MCF 10A (cell line): ENCODE measurements around the gene EVX1. TPM values are rescaled to one million over a fixed set of nuclear protein-coding genes. Genes with fewer than 3 reads are reported as not detected.

Experiments used
- BruUV-seq: library from RNA; stranded (reverse); fragments of 400-500 nt; replicated peaks from 2 replicates; lab custom pipeline; 2021; lab: Mats Ljungman, UMichigan
- CTCF ChIA-PET: fragments of 300-600 bp; sonication (Branson Sonifier 250); formaldehyde crosslinking; extraction: SDS; loops from one replicate; lab custom pipeline; 2021; ENCODE audit warnings: antibody characterized with exemption, inconsistent platforms; lab: Yijun Ruan, JAX
- POLR2A ChIA-PET: fragments of 300-600, 350-650 bp; sonication (Branson Sonifier 250); formaldehyde crosslinking; extraction: SDS; loops from one replicate; lab custom pipeline; 2020; ENCODE audit warnings: antibody characterized with exemption, inconsistent platforms; lab: Yijun Ruan, JAX
- DNase-seq: peaks from one replicate; pipeline ENCODE4 v3.0.0-alpha.2; 2018; ENCODE audit not compliant: unreplicated experiment
- H3K27ac Mint-ChIP-seq: one replicate; pipeline ENCODE4 v1.8.0; 2022; ENCODE audit warnings: mild to moderate bottlenecking, low read depth, mixed read lengths; ENCODE audit not compliant: unreplicated experiment
- H3K27me3 Mint-ChIP-seq: one replicate; pipeline ENCODE4 v1.8.0; 2022; ENCODE audit warnings: mixed read lengths; ENCODE audit not compliant: insufficient read depth, unreplicated experiment
- H3K36me3 Mint-ChIP-seq: one replicate; pipeline ENCODE4 v1.8.0; 2022; ENCODE audit warnings: mild to moderate bottlenecking, moderate library complexity, mixed read lengths; ENCODE audit not compliant: insufficient read depth, unreplicated experiment
- H3K4me1 Mint-ChIP-seq: one replicate; pipeline ENCODE4 v1.8.0; 2022; ENCODE audit warnings: mixed read lengths; ENCODE audit not compliant: insufficient read depth, unreplicated experiment
- H3K4me3 Mint-ChIP-seq: one replicate; pipeline ENCODE4 v1.8.0; 2022; ENCODE audit warnings: mild to moderate bottlenecking, moderate library complexity, mixed read lengths; ENCODE audit not compliant: unreplicated experiment
- H3K9me3 Mint-ChIP-seq: one replicate; pipeline ENCODE4 v1.8.0; 2022; ENCODE audit warnings: mixed read lengths; ENCODE audit not compliant: unreplicated experiment
- intact Hi-C: fragments of 100-400 bp; cut with micrococcal nuclease; formaldehyde crosslinking; loops from 2 replicates; pipeline ENCODE4 v1.14.1; 2022
- total RNA-seq: library from RNA; stranded (reverse); gene quantifications from 2 replicates; pipeline ENCODE4 v1.2.3, GENCODE V29; 2022
- TF ChIP-seq, protein P1 (sequence below): fragments of 200-600 bp; IDR thresholded peaks from one replicate; pipeline ENCODE4 v1.8.0; 2022; ENCODE audit warnings: antibody characterized with exemption, mild to moderate bottlenecking; ENCODE audit not compliant: unreplicated experiment

EVX1 gene
- total RNA-seq, 1 experiment from 2014 or later = not detected

- no peak for DNase-seq
- intact Hi-C loops = no loop called here
- no TSS peak for BruUV-seq
- Mint-ChIP-seq H3K9me3 (no peaks in the 10 kb centered on the region), H3K36me3 (peaks cover 5% of the 10 kb centered on the region), H3K4me1 (peaks cover 19% of the 10 kb centered on the region), H3K27me3 (peaks cover 39% of the 10 kb centered on the region), H3K4me3 (peak overlapping the region; percentile 47), H3K27ac (no peak overlapping the region)
- ChIA-PET POLR2A (interaction anchor here (0.7 to 1.8 kb wide), 2 partner anchors 8 to 329 kb away, joined by 3 to 7 read pairs; no protein-coding TSS in a partner anchor), CTCF (interaction anchor here (0.6 to 1.0 kb wide), 2 partner anchors 10 to 1694 kb away, joined by 3 read pairs; no protein-coding TSS in a partner anchor)
- TF ChIP-seq, protein P1, sequence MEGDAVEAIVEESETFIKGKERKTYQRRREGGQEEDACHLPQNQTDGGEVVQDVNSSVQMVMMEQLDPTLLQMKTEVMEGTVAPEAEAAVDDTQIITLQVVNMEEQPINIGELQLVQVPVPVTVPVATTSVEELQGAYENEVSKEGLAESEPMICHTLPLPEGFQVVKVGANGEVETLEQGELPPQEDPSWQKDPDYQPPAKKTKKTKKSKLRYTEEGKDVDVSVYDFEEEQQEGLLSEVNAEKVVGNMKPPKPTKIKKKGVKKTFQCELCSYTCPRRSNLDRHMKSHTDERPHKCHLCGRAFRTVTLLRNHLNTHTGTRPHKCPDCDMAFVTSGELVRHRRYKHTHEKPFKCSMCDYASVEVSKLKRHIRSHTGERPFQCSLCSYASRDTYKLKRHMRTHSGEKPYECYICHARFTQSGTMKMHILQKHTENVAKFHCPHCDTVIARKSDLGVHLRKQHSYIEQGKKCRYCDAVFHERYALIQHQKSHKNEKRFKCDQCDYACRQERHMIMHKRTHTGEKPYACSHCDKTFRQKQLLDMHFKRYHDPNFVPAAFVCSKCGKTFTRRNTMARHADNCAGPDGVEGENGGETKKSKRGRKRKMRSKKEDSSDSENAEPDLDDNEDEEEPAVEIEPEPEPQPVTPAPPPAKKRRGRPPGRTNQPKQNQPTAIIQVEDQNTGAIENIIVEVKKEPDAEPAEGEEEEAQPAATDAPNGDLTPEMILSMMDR = no peak
Observed at GRCh38 chr7:27245798-27246691, 3.4 kb downstream of the EVX1 start.

DNA sequence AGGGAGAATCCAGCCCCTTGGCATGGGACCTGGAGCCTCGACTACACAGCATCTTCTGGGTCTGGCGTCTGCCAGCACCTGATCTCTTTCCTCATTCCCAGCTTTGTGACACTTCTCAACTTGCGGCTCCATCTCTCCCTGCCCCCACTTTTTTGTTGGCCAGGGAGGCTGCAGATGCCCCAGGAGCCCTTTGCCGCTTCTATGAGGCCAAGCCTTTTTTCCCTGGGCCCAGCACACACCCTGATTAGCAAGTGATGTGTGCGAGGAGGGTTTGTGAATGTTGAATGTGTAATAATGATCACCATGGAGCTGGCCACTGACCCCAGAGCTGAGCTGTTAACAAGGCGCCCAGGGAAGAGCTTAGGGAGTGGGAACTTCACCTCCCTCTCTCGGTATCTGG lies 4.4 kb downstream of the EVX1 start:
- no peak overlapping the region for H3K4me3 Mint-ChIP-seq
- H3K27ac Mint-ChIP-seq = no peak overlapping the region
- BruUV-seq = no TSS peak
- no peaks in the 10 kb centered on the region for H3K36me3 Mint-ChIP-seq
- DNase-seq = no peak
- peaks cover 29% of the 10 kb centered on the region for H3K27me3 Mint-ChIP-seq
- TF ChIP-seq, protein P1 = no peak
- intact Hi-C loops = no loop called here
- CTCF ChIA-PET = no interaction called here
- POLR2A ChIA-PET = interaction anchor here (0.7 to 1.8 kb wide), 3 partner anchors 9 to 73 kb away, joined by 3 to 7 read pairs (median 4); no protein-coding TSS in a partner anchor
- H3K9me3 Mint-ChIP-seq = no peaks in the 10 kb centered on the region
- peaks cover 19% of the 10 kb centered on the region for H3K4me1 Mint-ChIP-seq

DNA sequence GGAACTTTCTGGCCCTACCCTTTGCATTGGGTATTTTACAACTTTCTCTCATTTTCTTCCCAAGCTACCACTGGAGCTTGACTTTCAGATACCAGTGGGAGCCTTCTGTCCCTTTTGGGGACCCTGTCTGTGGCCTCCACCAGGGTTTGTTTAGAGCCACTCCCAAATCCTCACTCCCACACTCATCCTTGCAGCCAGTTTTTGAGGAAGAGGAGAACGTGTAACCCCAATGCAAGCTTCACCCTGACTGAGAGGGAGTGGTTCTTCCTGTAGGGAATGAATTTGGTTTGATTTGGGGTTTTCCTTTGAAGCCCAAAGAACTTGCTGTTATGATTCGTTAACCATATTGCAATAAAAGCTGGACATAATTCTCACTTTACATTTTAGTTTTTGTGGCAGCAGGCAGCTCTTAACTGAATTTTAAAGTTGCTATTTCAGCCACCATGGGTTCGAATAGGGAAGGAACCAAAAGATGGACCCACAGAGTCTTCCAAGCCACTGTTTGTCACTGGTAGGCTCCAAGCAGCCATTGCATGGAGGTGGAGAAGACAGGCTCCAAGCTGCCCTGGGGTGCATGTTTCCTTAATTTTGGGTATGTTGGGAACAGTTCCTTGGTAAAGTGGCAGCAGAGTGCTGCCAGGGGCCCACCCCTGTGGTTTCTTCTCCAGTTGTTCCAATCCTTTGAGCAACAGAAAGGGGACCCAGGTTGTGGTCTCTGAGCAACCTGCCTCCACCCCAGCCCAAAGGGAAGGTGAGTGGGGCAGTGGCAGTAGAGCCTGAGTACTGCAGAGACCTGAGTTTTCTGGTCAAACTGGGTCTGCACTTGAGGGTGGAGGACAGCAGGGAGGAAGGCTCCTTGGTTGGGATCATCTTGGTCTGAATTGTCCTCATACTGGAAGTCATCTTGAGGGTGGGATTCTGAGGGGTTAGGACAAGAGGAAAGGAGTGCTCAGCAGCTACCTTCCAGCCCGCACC lies 5.1 kb downstream of the EVX1 start:
- intact Hi-C loops = no loop called here
- no peaks in the 10 kb centered on the region for H3K36me3 Mint-ChIP-seq
- H3K4me3 Mint-ChIP-seq = no peak overlapping the region
- no TSS peak for BruUV-seq
- POLR2A ChIA-PET = interaction anchor here (0.7 to 1.8 kb wide), 3 partner anchors 10 to 72 kb away, joined by 3 to 7 read pairs (median 4); no protein-coding TSS in a partner anchor
- TF ChIP-seq, protein P1 = no peak
- CTCF ChIA-PET = interaction anchor here (0.7 to 2.0 kb wide), 2 partner anchors 327 to 350 kb away, joined by 3 to 5 read pairs; no protein-coding TSS in a partner anchor
- peaks cover 22% of the 10 kb centered on the region for H3K27me3 Mint-ChIP-seq
- no peak for DNase-seq
- H3K27ac Mint-ChIP-seq = no peak overlapping the region
- H3K4me1 Mint-ChIP-seq = peaks cover 19% of the 10 kb centered on the region
- H3K9me3 Mint-ChIP-seq = no peaks in the 10 kb centered on the region
